Esophagus squamous epithelium (tissue), 5 donors: ENCODE measurements around the gene ACOT11. TPM values are rescaled to one million over a fixed set of nuclear protein-coding genes. Genes with fewer than 3 reads are reported as not detected.

ENCODE experiments used
- DNase-seq: peaks from one replicate; lab custom pipeline; 2025; lab: John Stamatoyannopoulos, UW
- H3K27ac ChIP-seq, 4 donors: fragments of 200-600 bp; sonication (generic); one replicate each; pipeline ENCODE4 v1.5.1; 2016 to 2019; ENCODE audit warnings: mild to moderate bottlenecking in 1 of 4
- H3K27me3 ChIP-seq, 4 donors: fragments of 200-600 bp; sonication (generic); 1 replicate in 3 of 4; 2 replicates in 1 of 4; pipeline versions ENCODE4 v1.5.1 to v1.6.0; 2017 to 2021; ENCODE audit warnings: antibody characterized with exemption in 1 of 4
- H3K36me3 ChIP-seq, 3 donors: fragments of 200-600 bp; sonication (generic); one replicate each; pipeline ENCODE4 v1.5.1; 2016 to 2019
- H3K4me1 ChIP-seq, 3 donors: fragments of 200-600 bp; sonication (generic); one replicate each; pipeline ENCODE4 v1.5.1; 2017 to 2019
- H3K4me3 ChIP-seq, 4 donors: fragments of 200-600 bp; sonication (generic); 1 replicate in 3 of 4; 2 replicates in 1 of 4; pipeline ENCODE4 v1.5.1; 2016 to 2019; ENCODE audit warnings: mild to moderate bottlenecking in 2 of 4, moderate library complexity in 1 of 4
- H3K9me3 ChIP-seq, 3 donors: fragments of 200-600 bp; sonication (generic); one replicate each; pipeline ENCODE4 v1.5.1; 2016 to 2019
- CTCF ChIP-seq, 6 experiments: fragments of 450-650 bp in 4 of 6; fragments of 200-600 bp in 2 of 6; sonication (generic) in 2 of 6; IDR thresholded peaks; one replicate each; pipeline ENCODE4 v1.5.1; 2016 to 2019; ENCODE audit warnings: antibody characterized with exemption in 6 of 6, mild to moderate bottlenecking in 4 of 6, moderate library complexity in 4 of 6
- POLR2A ChIP-seq, 4 donors: fragments of 450-650 bp; IDR thresholded peaks; one replicate each; pipeline ENCODE4 v1.6.1; 2017; ENCODE audit warnings: antibody characterized with exemption in 4 of 4, mild to moderate bottlenecking in 4 of 4, moderate library complexity in 3 of 4
- WGBS, 2 donors: methylation state at CpG; one replicate each; pipeline ENCODE4 v1.1.5; 2018; 5-methylcytosine and 5-hydroxymethylcytosine counted together
- intact Hi-C: fragments of 100-400 bp; cut with DNase I; formaldehyde crosslinking; loops from one replicate; pipeline ENCODE4 v1.15.0; 2022
- small RNA-seq, 4 donors: library from RNA; depleted of rRNA; stranded (forward); fragments of <200 nt; gene quantifications; one replicate each; pipeline ENCODE3, GENCODE V24; 2016
- total RNA-seq, 4 donors: library from RNA; depleted of rRNA; stranded (reverse); fragments of >200 nt; gene quantifications; one replicate each; pipeline ENCODE4 v1.1.0, GENCODE V29; 2016
- donor health status: DM: yes; HTN: yes; CAD: no.

Gene ACOT11
- total RNA-seq, 4 donors from 2014 or later, result 10.1 to 33.9 (median 20.3) TPM

- intact Hi-C loops, result no loop called here
- no peak overlapping the region for H3K4me3 ChIP-seq
- WGBS, 2 donors, result 83 to 84% methylated on average over 3 of the region's 3 CpGs
- no peaks in the 10 kb centered on the region for H3K4me1 ChIP-seq
- no peaks in the 10 kb centered on the region for H3K27me3 ChIP-seq
- DNase-seq, result no peak
- no peaks in the 10 kb centered on the region for H3K9me3 ChIP-seq
- no peak for TF ChIP-seq CTCF (IDR thresholded peaks at IDR 0.05)
- TF ChIP-seq POLR2A (IDR thresholded peaks at IDR 0.05), result no peak
- no peaks in the 10 kb centered on the region for H3K36me3 ChIP-seq
- H3K27ac ChIP-seq, result no peak overlapping the region
These were observed 103.6 kb downstream of the ACOT11 start for GRCh38 chr1:54651608-54652007.

- Histone ChIP-seq H3K4me3 (no peak overlapping the region), H3K9me3 (no peaks in the 10 kb centered on the region), H3K27ac (no peak overlapping the region), H3K36me3 (no peaks in the 10 kb centered on the region), H3K4me1 (no peaks in the 10 kb centered on the region), H3K27me3 (no peaks in the 10 kb centered on the region)
- TF ChIP-seq CTCF (IDR thresholded peaks at IDR 0.05), result no peak
- no peak for TF ChIP-seq POLR2A (IDR thresholded peaks at IDR 0.05)
- intact Hi-C loops, result no loop called here
- no peak for DNase-seq
These were observed 104.1 kb downstream of the ACOT11 start for GRCh38 chr1:54652168-54652567.

- no peaks in the 10 kb centered on the region for H3K4me1 ChIP-seq
- H3K27ac ChIP-seq, result no peak overlapping the region
- no peak for DNase-seq
- H3K36me3 ChIP-seq, result no peaks in the 10 kb centered on the region
- peaks cover 0 to 2% (median under 1%) of the 10 kb centered on the region in 3 donors for H3K9me3 ChIP-seq
- WGBS, 2 donors, result 60 to 79% methylated on average over 2 to 3 of the region's 4 CpGs
- no peaks in the 10 kb centered on the region for H3K27me3 ChIP-seq
- intact Hi-C loops, result no loop called here
- TF ChIP-seq POLR2A (IDR thresholded peaks at IDR 0.05) (no peak), CTCF (IDR thresholded peaks at IDR 0.05) (no peak)
- H3K4me3 ChIP-seq, result no peak overlapping the region
These were observed 105.0 kb downstream of the ACOT11 start for GRCh38 chr1:54653036-54653435.

- no peaks in the 10 kb centered on the region for H3K36me3 ChIP-seq
- no peak overlapping the region for H3K4me3 ChIP-seq
- peaks cover 0 to 12% (median 10%) of the 10 kb centered on the region in 3 donors for H3K9me3 ChIP-seq
- H3K4me1 ChIP-seq, result no peaks in the 10 kb centered on the region
- no peak for DNase-seq
- WGBS, 2 donors, result 80 to 94% methylated on average over 2 of the region's 2 CpGs
- intact Hi-C loops, result no loop called here
- TF ChIP-seq POLR2A (IDR thresholded peaks at IDR 0.05), result no peak
- no peak for TF ChIP-seq CTCF (IDR thresholded peaks at IDR 0.05)
- no peak overlapping the region for H3K27ac ChIP-seq
- no peaks in the 10 kb centered on the region for H3K27me3 ChIP-seq
These were observed 110.3 kb downstream of the ACOT11 start for GRCh38 chr1:54658164-54658913.

Small RNA genes within 50 kb of the gene (small RNA-seq; reads per million reads assigned to genes)
- gene AC099796.2, result 0 reads per million in 4 donors

Other genes starting within 250 kb of the ACOT11 start
- gene SSBP3, start 141.8 kb upstream of the ACOT11 start, total RNA-seq, result 10 to 100 TPM; 17.1 to 25.4 (median 21.5) TPM
- under 1 TPM in 1 of 4 donors, not detected in 3; 0.35 TPM for gene FAM151A, start 75.3 kb downstream of the ACOT11 start, total RNA-seq
- gene MROH7, start 93.6 kb downstream of the ACOT11 start, total RNA-seq, result 1 to 10 TPM in 1 of 4 donors, under 1 TPM in 3; 0.13 to 4.4 (median 0.60) TPM
- 10 to 100 TPM; 18.0 to 25.2 (median 21.9) TPM for gene TTC4, start 167.6 kb downstream of the ACOT11 start, total RNA-seq
- 1 to 10 TPM; 2.3 to 5.7 (median 3.1) TPM for gene PARS2, start 216.3 kb downstream of the ACOT11 start, total RNA-seq